Uterus (tissue), 2 donors: ENCODE results near the gene MUSTN1.

Source experiments
- POLR2A ChIP-seq, 2 donors: fragments of 450-650 bp; IDR thresholded peaks; one replicate each; pipeline ENCODE4 v1.6.1; 2016; ENCODE audit warnings: antibody characterized with exemption in 2 of 2, mild to moderate bottlenecking in 1 of 2, moderate library complexity in 1 of 2
- TF ChIP-seq, protein P1 (sequence below), 4 experiments: fragments of 200-600 bp in 2 of 4; fragments of 450-650 bp in 2 of 4; sonication (generic) in 2 of 4; IDR thresholded peaks; one replicate each; pipeline ENCODE4 v1.5.1; 2016 to 2019; ENCODE audit warnings: antibody characterized with exemption in 4 of 4, mild to moderate bottlenecking in 2 of 4, moderate library complexity in 1 of 4

GRCh38 chr3:52872245-52872644 lies 37.4 kb upstream of the MUSTN1 start:
- TF ChIP-seq, protein P1, sequence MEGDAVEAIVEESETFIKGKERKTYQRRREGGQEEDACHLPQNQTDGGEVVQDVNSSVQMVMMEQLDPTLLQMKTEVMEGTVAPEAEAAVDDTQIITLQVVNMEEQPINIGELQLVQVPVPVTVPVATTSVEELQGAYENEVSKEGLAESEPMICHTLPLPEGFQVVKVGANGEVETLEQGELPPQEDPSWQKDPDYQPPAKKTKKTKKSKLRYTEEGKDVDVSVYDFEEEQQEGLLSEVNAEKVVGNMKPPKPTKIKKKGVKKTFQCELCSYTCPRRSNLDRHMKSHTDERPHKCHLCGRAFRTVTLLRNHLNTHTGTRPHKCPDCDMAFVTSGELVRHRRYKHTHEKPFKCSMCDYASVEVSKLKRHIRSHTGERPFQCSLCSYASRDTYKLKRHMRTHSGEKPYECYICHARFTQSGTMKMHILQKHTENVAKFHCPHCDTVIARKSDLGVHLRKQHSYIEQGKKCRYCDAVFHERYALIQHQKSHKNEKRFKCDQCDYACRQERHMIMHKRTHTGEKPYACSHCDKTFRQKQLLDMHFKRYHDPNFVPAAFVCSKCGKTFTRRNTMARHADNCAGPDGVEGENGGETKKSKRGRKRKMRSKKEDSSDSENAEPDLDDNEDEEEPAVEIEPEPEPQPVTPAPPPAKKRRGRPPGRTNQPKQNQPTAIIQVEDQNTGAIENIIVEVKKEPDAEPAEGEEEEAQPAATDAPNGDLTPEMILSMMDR (IDR thresholded peaks at IDR 0.05) = no peak
- TF ChIP-seq POLR2A (IDR thresholded peaks at IDR 0.05) = no peak
